ENCODE results near the gene ZNF219. TPM values are rescaled to one million over a fixed set of nuclear protein-coding genes. Genes with fewer than 3 reads are reported as not detected.

The ZNF219 gene
- total and polyA plus RNA-seq, 2 of the 13 experiments (the other 11 are each of a cell fraction or from before 2014, with no cell fraction given): 34.5 to 36.6 TPM

- TF ChIP-seq, protein P1, sequence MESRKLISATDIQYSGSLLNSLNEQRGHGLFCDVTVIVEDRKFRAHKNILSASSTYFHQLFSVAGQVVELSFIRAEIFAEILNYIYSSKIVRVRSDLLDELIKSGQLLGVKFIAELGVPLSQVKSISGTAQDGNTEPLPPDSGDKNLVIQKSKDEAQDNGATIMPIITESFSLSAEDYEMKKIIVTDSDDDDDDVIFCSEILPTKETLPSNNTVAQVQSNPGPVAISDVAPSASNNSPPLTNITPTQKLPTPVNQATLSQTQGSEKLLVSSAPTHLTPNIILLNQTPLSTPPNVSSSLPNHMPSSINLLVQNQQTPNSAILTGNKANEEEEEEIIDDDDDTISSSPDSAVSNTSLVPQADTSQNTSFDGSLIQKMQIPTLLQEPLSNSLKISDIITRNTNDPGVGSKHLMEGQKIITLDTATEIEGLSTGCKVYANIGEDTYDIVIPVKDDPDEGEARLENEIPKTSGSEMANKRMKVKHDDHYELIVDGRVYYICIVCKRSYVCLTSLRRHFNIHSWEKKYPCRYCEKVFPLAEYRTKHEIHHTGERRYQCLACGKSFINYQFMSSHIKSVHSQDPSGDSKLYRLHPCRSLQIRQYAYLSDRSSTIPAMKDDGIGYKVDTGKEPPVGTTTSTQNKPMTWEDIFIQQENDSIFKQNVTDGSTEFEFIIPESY (CRISPR knock-in tag; IDR thresholded peaks at IDR 0.05): no peak
- TF ChIP-seq ZFP36 (IDR thresholded peaks at IDR 0.05; ENCODE audit: borderline replicate concordance, low read depth, low read length, partially characterized antibody) (no peak), ZSCAN12 (CRISPR knock-in tag; IDR thresholded peaks at IDR 0.05) (peak; percentile 26; the same call in 1 of the 2 replicates), ZFY (CRISPR knock-in tag; IDR thresholded peaks at IDR 0.05) (peak; percentile 85), ZMAT3 (CRISPR knock-in tag; conservative IDR thresholded peaks at IDR 0.05) (peak; percentile 84; the same call in 1 of the 2 replicates), TGIF2 (CRISPR knock-in tag; IDR thresholded peaks at IDR 0.05) (peak; percentile 57; the same call in 1 of the 2 replicates), EZH2 (conservative IDR thresholded peaks at IDR 0.05; ENCODE audit: low read depth, low read length) (no peak), FOXM1 (CRISPR knock-in tag; IDR thresholded peaks at IDR 0.05) (no peak), ZIK1 (CRISPR knock-in tag; IDR thresholded peaks at IDR 0.05; ENCODE audit: borderline replicate concordance, low read depth) (no peak; the same call in 1 of the 2 replicates), ZNF557 (CRISPR knock-in tag; IDR thresholded peaks at IDR 0.05) (no peak), ZSCAN9 (CRISPR knock-in tag; IDR thresholded peaks at IDR 0.05; ENCODE audit: borderline replicate concordance) (peak; percentile 85), CREB1 (IDR thresholded peaks at IDR 0.05) (no peak), CREB1 (CRISPR knock-in tag; IDR thresholded peaks at IDR 0.05) (peak; percentile 75; the same call in 1 of the 2 replicates)
- TF ChIP-seq, protein P2, sequence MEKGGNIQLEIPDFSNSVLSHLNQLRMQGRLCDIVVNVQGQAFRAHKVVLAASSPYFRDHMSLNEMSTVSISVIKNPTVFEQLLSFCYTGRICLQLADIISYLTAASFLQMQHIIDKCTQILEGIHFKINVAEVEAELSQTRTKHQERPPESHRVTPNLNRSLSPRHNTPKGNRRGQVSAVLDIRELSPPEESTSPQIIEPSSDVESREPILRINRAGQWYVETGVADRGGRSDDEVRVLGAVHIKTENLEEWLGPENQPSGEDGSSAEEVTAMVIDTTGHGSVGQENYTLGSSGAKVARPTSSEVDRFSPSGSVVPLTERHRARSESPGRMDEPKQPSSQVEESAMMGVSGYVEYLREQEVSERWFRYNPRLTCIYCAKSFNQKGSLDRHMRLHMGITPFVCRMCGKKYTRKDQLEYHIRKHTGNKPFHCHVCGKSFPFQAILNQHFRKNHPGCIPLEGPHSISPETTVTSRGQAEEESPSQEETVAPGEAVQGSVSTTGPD (CRISPR knock-in tag; IDR thresholded peaks at IDR 0.05): no peak
- TF ChIP-seq, protein P3, sequence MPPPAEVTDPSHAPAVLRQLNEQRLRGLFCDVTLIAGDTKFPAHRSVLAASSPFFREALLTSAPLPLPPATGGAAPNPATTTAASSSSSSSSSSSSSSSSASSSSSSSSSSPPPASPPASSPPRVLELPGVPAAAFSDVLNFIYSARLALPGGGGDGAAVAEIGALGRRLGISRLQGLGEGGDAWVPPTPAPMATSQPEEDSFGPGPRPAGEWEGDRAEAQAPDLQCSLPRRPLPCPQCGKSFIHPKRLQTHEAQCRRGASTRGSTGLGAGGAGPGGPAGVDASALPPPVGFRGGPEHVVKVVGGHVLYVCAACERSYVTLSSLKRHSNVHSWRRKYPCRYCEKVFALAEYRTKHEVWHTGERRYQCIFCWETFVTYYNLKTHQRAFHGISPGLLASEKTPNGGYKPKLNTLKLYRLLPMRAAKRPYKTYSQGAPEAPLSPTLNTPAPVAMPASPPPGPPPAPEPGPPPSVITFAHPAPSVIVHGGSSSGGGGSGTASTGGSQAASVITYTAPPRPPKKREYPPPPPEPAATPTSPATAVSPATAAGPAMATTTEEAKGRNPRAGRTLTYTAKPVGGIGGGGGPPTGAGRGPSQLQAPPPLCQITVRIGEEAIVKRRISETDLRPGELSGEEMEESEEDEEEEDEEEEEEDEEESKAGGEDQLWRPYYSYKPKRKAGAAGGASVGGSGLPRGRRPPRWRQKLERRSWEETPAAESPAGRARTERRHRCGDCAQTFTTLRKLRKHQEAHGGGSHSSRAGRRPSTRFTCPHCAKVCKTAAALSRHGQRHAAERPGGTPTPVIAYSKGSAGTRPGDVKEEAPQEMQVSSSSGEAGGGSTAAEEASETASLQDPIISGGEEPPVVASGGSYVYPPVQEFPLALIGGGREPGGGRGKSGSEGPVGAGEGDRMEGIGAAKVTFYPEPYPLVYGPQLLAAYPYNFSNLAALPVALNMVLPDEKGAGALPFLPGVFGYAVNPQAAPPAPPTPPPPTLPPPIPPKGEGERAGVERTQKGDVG (CRISPR knock-in tag; IDR thresholded peaks at IDR 0.05; ENCODE audit: borderline replicate concordance): peak; percentile 92; the same call in 1 of the 2 replicates
Measured at GRCh38 chr14:21055432-21056117, 42.9 kb downstream of the ZNF219 start (continued).

Measured in HepG2 (cell line).